Karpas-422 (cell line): ENCODE data around the gene KRT28. TPM values are rescaled to one million over a fixed set of nuclear protein-coding genes. Genes with fewer than 3 reads are reported as not detected.

Experiments
- total RNA-seq: library from RNA; depleted of rRNA; stranded (reverse); fragments of >200 nt; shearing (Covaris generic); gene quantifications from 2 replicates; pipeline ENCODE4 v1.2.3, GENCODE V29; 2014; ENCODE audit warnings: low replicate concordance; rRNA removed

Gene KRT28
- total RNA-seq, 1 experiment from 2014 or later = not detected

Other genes starting within 250 kb of the KRT28 start
- not detected in 2 replicates for gene CCR7, start 234.5 kb downstream of the KRT28 start, total RNA-seq
- 68.6 and 72.2 TPM in 2 replicates for gene SMARCE1, start 152.1 kb downstream of the KRT28 start, total RNA-seq
- not detected in 2 replicates for gene KRT222, start 134.8 kb downstream of the KRT28 start, total RNA-seq
- not detected in 2 replicates for gene KRT24, start 96.2 kb downstream of the KRT28 start, total RNA-seq
- not detected in 2 replicates for gene KRT25, start 44.6 kb downstream of the KRT28 start, total RNA-seq
- not detected in 2 replicates for gene KRT26, start 27.8 kb downstream of the KRT28 start, total RNA-seq
- not detected in 2 replicates for gene KRT27, start 17.4 kb downstream of the KRT28 start, total RNA-seq
- 14.9 and 21.6 TPM in 2 replicates for gene KRT10, start 22.7 kb upstream of the KRT28 start, total RNA-seq
- gene KRT12, start 67.3 kb upstream of the KRT28 start, total RNA-seq = not detected in 2 replicates
- gene KRT20, start 85.3 kb upstream of the KRT28 start, total RNA-seq = not detected in 2 replicates
- not detected in 2 replicates for gene KRT23, start 137.7 kb upstream of the KRT28 start, total RNA-seq
- not detected in 2 replicates for gene KRT39, start 167.0 kb upstream of the KRT28 start, total RNA-seq
- gene KRT40, start 184.4 kb upstream of the KRT28 start, total RNA-seq = not detected in 2 replicates
- not detected in 2 replicates for gene KRTAP3-3, start 194.2 kb upstream of the KRT28 start, total RNA-seq
- gene KRTAP3-2, start 199.9 kb upstream of the KRT28 start, total RNA-seq = not detected in 2 replicates
- not detected in 2 replicates for gene KRTAP3-1, start 209.2 kb upstream of the KRT28 start, total RNA-seq
- gene KRTAP1-5, start 227.2 kb upstream of the KRT28 start, total RNA-seq = not detected in 2 replicates
- gene KRTAP1-4, start 230.2 kb upstream of the KRT28 start, total RNA-seq = not detected in 2 replicates
- not detected in 2 replicates for gene KRTAP1-3, start 234.9 kb upstream of the KRT28 start, total RNA-seq
- gene KRTAP1-1, start 241.5 kb upstream of the KRT28 start, total RNA-seq = not detected in 2 replicates
- not detected in 2 replicates for gene KRTAP2-1, start 247.4 kb upstream of the KRT28 start, total RNA-seq